A549 (cell line): ENCODE measurements around the gene ZKSCAN1.

Source experiments
- BHLHE40 ChIP-seq: IDR thresholded peaks from 2 replicates; pipeline ENCODE4 v1.6.1; 2012; ENCODE audit warnings: low read depth, low read length, inconsistent platforms
- CBX2 ChIP-seq: fragments of 200-600 bp; sonication (generic); IDR thresholded peaks from 2 replicates; pipeline ENCODE4 v1.6.1; 2016; ENCODE audit warnings: low read depth, mild to moderate bottlenecking, borderline replicate concordance
- CBX8 ChIP-seq: fragments of 200-600 bp; sonication (generic); IDR thresholded peaks from 2 replicates; pipeline ENCODE4 v1.6.1; 2016
- EP300 ChIP-seq, 2 experiments: fragments of >200 bp; sonication (Bioruptor Twin); formaldehyde crosslinking; IDR thresholded peaks; 2 replicates in 1 of 2; 3 replicates in 1 of 2; pipeline ENCODE4 v1.6.1; 2016 to 2017
- MAZ ChIP-seq: fragments of 150-350 bp; IDR thresholded peaks from 2 replicates; pipeline ENCODE4 v1.6.1; 2014; ENCODE audit warnings: antibody characterized with exemption, low read depth, low read length, borderline replicate concordance
- POLR2A ChIP-seq: IDR thresholded peaks from 2 replicates; pipeline ENCODE4 v1.6.1; 2012; ENCODE audit warnings: mild to moderate bottlenecking, low read length
- POLR2AphosphoS2 ChIP-seq: conservative IDR thresholded peaks from 2 replicates; pipeline ENCODE4 v1.6.1; 2012; ENCODE audit warnings: low read length, improper control_type of control experiment, inconsistent platforms
- RAD21 ChIP-seq, 2 experiments: fragments of >200 bp in 1 of 2; sonication (Bioruptor Twin) in 1 of 2; formaldehyde crosslinking in 1 of 2; IDR thresholded peaks in 1 of 2; conservative IDR thresholded peaks in 1 of 2; 2 replicates in 1 of 2; 3 replicates in 1 of 2; pipeline ENCODE4 v1.6.1; 2012 to 2018; ENCODE audit warnings: inconsistent platforms in 1 of 2
- RARB ChIP-seq: fragments of 250-450 bp; sonication (Bioruptor Pico); IDR thresholded peaks from 2 replicates; pipeline ENCODE4 v1.8.0; 2021; ENCODE audit warnings: mild to moderate bottlenecking, moderate library complexity
- TFCP2L1 ChIP-seq: fragments of 250-450 bp; sonication (Bioruptor Pico); IDR thresholded peaks from 2 replicates; pipeline ENCODE4 v1.5.0; 2021; ENCODE audit warnings: mild to moderate bottlenecking
- ZSCAN20 ChIP-seq: fragments of 250-450 bp; sonication (Bioruptor Pico); IDR thresholded peaks from 2 replicates; pipeline ENCODE4 v1.8.0; 2022; ENCODE audit warnings: mild to moderate bottlenecking, moderate library complexity
- TF ChIP-seq, protein P1 (sequence below): fragments of 200-600 bp; sonication (generic); IDR thresholded peaks from 2 replicates; pipeline ENCODE4 v1.6.1; 2016; ENCODE audit warnings: antibody characterized with exemption, mild to moderate bottlenecking, moderate library complexity
- TF ChIP-seq, protein P2 (sequence below): fragments of >200 bp; sonication (Bioruptor Twin); formaldehyde crosslinking; IDR thresholded peaks from 3 replicates; pipeline ENCODE4 v1.5.1; 2016
- TF ChIP-seq, protein P3 (sequence below): IDR thresholded peaks from 2 replicates; pipeline ENCODE4 v1.6.1; 2012

DNA sequence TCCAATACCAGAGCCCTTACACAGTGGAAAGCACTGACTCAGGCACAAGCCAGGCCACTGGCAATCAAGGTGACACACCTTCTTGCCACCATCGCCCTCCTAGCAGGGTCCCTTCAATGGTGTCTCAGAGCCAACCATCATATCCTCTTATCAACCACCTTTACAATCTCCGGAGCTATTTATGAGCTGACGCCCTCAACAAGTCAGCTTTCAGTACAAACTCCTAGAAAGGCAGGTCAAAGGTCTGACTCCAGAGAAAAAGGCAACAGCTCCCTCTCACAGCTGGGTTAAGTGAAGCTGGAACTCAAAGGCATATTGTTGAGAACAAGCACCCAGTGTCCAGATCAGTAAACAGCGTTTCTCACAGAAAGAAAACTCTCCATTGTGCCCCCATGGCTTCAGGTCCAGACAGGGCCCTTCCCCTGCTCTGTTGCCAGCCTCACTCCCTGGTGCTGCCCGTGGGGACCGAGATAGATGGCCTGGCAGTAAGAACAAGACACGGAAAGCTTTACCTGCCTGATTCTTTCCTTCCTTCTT lies 63.7 kb downstream of the ZKSCAN1 start:
- TF ChIP-seq MAZ, result no peak
- no peak for TF ChIP-seq POLR2A
- TF ChIP-seq, protein P1, sequence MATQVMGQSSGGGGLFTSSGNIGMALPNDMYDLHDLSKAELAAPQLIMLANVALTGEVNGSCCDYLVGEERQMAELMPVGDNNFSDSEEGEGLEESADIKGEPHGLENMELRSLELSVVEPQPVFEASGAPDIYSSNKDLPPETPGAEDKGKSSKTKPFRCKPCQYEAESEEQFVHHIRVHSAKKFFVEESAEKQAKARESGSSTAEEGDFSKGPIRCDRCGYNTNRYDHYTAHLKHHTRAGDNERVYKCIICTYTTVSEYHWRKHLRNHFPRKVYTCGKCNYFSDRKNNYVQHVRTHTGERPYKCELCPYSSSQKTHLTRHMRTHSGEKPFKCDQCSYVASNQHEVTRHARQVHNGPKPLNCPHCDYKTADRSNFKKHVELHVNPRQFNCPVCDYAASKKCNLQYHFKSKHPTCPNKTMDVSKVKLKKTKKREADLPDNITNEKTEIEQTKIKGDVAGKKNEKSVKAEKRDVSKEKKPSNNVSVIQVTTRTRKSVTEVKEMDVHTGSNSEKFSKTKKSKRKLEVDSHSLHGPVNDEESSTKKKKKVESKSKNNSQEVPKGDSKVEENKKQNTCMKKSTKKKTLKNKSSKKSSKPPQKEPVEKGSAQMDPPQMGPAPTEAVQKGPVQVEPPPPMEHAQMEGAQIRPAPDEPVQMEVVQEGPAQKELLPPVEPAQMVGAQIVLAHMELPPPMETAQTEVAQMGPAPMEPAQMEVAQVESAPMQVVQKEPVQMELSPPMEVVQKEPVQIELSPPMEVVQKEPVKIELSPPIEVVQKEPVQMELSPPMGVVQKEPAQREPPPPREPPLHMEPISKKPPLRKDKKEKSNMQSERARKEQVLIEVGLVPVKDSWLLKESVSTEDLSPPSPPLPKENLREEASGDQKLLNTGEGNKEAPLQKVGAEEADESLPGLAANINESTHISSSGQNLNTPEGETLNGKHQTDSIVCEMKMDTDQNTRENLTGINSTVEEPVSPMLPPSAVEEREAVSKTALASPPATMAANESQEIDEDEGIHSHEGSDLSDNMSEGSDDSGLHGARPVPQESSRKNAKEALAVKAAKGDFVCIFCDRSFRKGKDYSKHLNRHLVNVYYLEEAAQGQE, result no peak
- TF ChIP-seq, protein P2, sequence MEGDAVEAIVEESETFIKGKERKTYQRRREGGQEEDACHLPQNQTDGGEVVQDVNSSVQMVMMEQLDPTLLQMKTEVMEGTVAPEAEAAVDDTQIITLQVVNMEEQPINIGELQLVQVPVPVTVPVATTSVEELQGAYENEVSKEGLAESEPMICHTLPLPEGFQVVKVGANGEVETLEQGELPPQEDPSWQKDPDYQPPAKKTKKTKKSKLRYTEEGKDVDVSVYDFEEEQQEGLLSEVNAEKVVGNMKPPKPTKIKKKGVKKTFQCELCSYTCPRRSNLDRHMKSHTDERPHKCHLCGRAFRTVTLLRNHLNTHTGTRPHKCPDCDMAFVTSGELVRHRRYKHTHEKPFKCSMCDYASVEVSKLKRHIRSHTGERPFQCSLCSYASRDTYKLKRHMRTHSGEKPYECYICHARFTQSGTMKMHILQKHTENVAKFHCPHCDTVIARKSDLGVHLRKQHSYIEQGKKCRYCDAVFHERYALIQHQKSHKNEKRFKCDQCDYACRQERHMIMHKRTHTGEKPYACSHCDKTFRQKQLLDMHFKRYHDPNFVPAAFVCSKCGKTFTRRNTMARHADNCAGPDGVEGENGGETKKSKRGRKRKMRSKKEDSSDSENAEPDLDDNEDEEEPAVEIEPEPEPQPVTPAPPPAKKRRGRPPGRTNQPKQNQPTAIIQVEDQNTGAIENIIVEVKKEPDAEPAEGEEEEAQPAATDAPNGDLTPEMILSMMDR, result no peak
- no peak for TF ChIP-seq POLR2AphosphoS2
- TF ChIP-seq ZSCAN20, result no peak
- TF ChIP-seq BHLHE40, result no peak
- TF ChIP-seq CBX2, result no peak
- no peak for TF ChIP-seq TFCP2L1
- TF ChIP-seq, protein P3, sequence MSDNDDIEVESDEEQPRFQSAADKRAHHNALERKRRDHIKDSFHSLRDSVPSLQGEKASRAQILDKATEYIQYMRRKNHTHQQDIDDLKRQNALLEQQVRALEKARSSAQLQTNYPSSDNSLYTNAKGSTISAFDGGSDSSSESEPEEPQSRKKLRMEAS, result no peak
- no peak for TF ChIP-seq RARB (CRISPR knock-in tag)
- TF ChIP-seq RAD21 (conservative IDR thresholded peaks at IDR 0.05 in 1 of 2, IDR thresholded peaks at IDR 0.05 in 1 of 2), result no peak
- no peak for TF ChIP-seq CBX8
- TF ChIP-seq EP300 (IDR thresholded peaks at IDR 0.05), result no peak
